Liver (tissue), 9 donors: ENCODE measurements around the gene FLNA. TPM values are rescaled to one million over a fixed set of nuclear protein-coding genes. Genes with fewer than 3 reads are reported as not detected.
"Not testable (repeated sequence)": the region's sequence is repeated elsewhere in the genome, so short reads cannot be mapped to it uniquely, and the experiment has no call there.

Experiments
- DNase-seq: peaks from one replicate; pipeline ENCODE4 v3.0.0-alpha.2; 2017; ENCODE audit warnings: low spot score
- H3K27ac ChIP-seq, 2 donors: one replicate each; pipeline ENCODE4 v1.7.0; 2013; ENCODE audit warnings: inconsistent platforms in 2 of 2, low read length in 2 of 2, control low read depth in 1 of 2, low read depth in 1 of 2, mild to moderate bottlenecking in 1 of 2
- H3K27me3 ChIP-seq, 4 donors: one replicate each; pipeline versions ENCODE4 v1.6.1 to v1.7.0; 2013; ENCODE audit warnings: low read length in 3 of 4, inconsistent platforms in 1 of 4, mild to moderate bottlenecking in 1 of 4, moderate library complexity in 1 of 4; ENCODE audit not compliant: control insufficient read depth in 4 of 4, insufficient read depth in 4 of 4
- H3K36me3 ChIP-seq, 4 donors: one replicate each; pipeline versions ENCODE4 v1.6.1 to v1.7.0; 2013; ENCODE audit warnings: low read length in 3 of 4, mild to moderate bottlenecking in 3 of 4, low read depth in 1 of 4, moderate library complexity in 1 of 4; ENCODE audit not compliant: control insufficient read depth in 4 of 4, insufficient read depth in 3 of 4
- H3K4me1 ChIP-seq, 4 donors: one replicate each; pipeline versions ENCODE4 v1.6.1 to v1.7.0; 2013; ENCODE audit warnings: low read length in 3 of 4, mild to moderate bottlenecking in 3 of 4, moderate library complexity in 1 of 4; ENCODE audit not compliant: control insufficient read depth in 4 of 4, insufficient read depth in 4 of 4
- H3K4me3 ChIP-seq, 3 donors: one replicate each; pipeline versions ENCODE4 v1.6.1 to v1.7.0; 2013; ENCODE audit warnings: low read length in 3 of 3, control low read depth in 1 of 3, low read depth in 1 of 3, mild to moderate bottlenecking in 1 of 3
- H3K9ac ChIP-seq, 2 donors: one replicate each; pipeline ENCODE4 v1.7.0; 2013; ENCODE audit warnings: low read length in 2 of 2, mild to moderate bottlenecking in 2 of 2, moderate library complexity in 2 of 2, control low read depth in 1 of 2, low read depth in 1 of 2
- H3K9me3 ChIP-seq, 4 donors: one replicate each; pipeline versions ENCODE4 v1.6.1 to v1.7.0; 2013; ENCODE audit warnings: low read length in 3 of 4; ENCODE audit not compliant: control insufficient read depth in 4 of 4
- CTCF ChIP-seq: fragments of 150-350 bp; IDR thresholded peaks from 2 replicates; pipeline ENCODE4 v1.5.1; 2017; ENCODE audit warnings: improper control_type of control experiment, low read depth, low read length; ENCODE audit not compliant: missing input control
- EGR1 ChIP-seq, 2 donors: IDR thresholded peaks; 2 replicates each; pipeline ENCODE4 v1.6.1; 2016 to 2018; ENCODE audit warnings: antibody characterized with exemption in 2 of 2, low read depth in 2 of 2
- FOXA1 ChIP-seq: IDR thresholded peaks from 2 replicates; pipeline ENCODE4 v1.6.1; 2016; ENCODE audit warnings: antibody characterized with exemption
- FOXA2 ChIP-seq: IDR thresholded peaks from 2 replicates; pipeline ENCODE4 v1.6.1; 2016; ENCODE audit warnings: antibody characterized with exemption
- GABPA ChIP-seq, 2 donors: IDR thresholded peaks in 1 of 2; conservative IDR thresholded peaks in 1 of 2; 2 replicates each; pipeline ENCODE4 v1.6.1; 2016; ENCODE audit warnings: antibody characterized with exemption in 2 of 2, mild to moderate bottlenecking in 1 of 2, moderate library complexity in 1 of 2
- HNF4A ChIP-seq, 2 donors: conservative IDR thresholded peaks; 2 replicates each; pipeline ENCODE4 v1.6.1; 2016; ENCODE audit warnings: antibody characterized with exemption in 2 of 2, mild to moderate bottlenecking in 2 of 2
- HNF4G ChIP-seq: IDR thresholded peaks from 2 replicates; pipeline ENCODE4 v1.6.1; 2016; ENCODE audit warnings: antibody characterized with exemption
- JUND ChIP-seq, 2 donors: IDR thresholded peaks; 2 replicates each; pipeline ENCODE4 v1.6.1; 2016; ENCODE audit warnings: antibody characterized with exemption in 2 of 2
- MAX ChIP-seq: IDR thresholded peaks from 2 replicates; pipeline ENCODE4 v1.6.1; 2016; ENCODE audit warnings: antibody characterized with exemption
- NR2F2 ChIP-seq: IDR thresholded peaks from 2 replicates; pipeline ENCODE4 v1.6.1; 2016; ENCODE audit warnings: antibody characterized with exemption
- RAD21 ChIP-seq, 2 donors: IDR thresholded peaks; 2 replicates each; pipeline ENCODE4 v1.6.1; 2016; ENCODE audit warnings: antibody characterized with exemption in 2 of 2, mild to moderate bottlenecking in 2 of 2
- REST ChIP-seq: IDR thresholded peaks from 2 replicates; pipeline ENCODE4 v1.6.1; 2016; ENCODE audit warnings: antibody characterized with exemption, mild to moderate bottlenecking
- RXRA ChIP-seq, 2 donors: IDR thresholded peaks; 2 replicates each; pipeline ENCODE4 v1.6.1; 2017 to 2018; ENCODE audit warnings: antibody characterized with exemption in 2 of 2, mild to moderate bottlenecking in 1 of 2
- SP1 ChIP-seq: IDR thresholded peaks from 2 replicates; pipeline ENCODE4 v1.6.1; 2018; ENCODE audit warnings: antibody characterized with exemption, mild to moderate bottlenecking
- TAF1 ChIP-seq: conservative IDR thresholded peaks from 2 replicates; pipeline ENCODE4 v1.6.1; 2016; ENCODE audit warnings: antibody characterized with exemption, mild to moderate bottlenecking
- YY1 ChIP-seq: IDR thresholded peaks from 2 replicates; pipeline ENCODE4 v1.6.1; 2016; ENCODE audit warnings: antibody characterized with exemption, mild to moderate bottlenecking
- ZBTB33 ChIP-seq: IDR thresholded peaks from 2 replicates; pipeline ENCODE4 v1.6.1; 2016; ENCODE audit warnings: antibody characterized with exemption
- WGBS: extraction: QIAGEN DNeasy Blood & Tissue Kit; methylation state at CpG from one replicate; pipeline ENCODE4 v1.1.7; 2013; 5-methylcytosine and 5-hydroxymethylcytosine counted together
- polyA plus RNA-seq, 2 donors: library from polyadenylated mRNA; stranded (reverse) in 1 of 2; unstranded in 1 of 2; fragments of 200-250 nt in 1 of 2; fragments of >200 nt in 1 of 2; fragmentation: Nextera tagmentation in 1 of 2; extraction: Ambion mirVana in 1 of 2; gene quantifications; one replicate each; pipeline versions ENCODE4 v1.2.1 to v1.2.3, GENCODE V29; 2013 to 2015
- total RNA-seq, 2 donors: library from RNA; depleted of rRNA; stranded (reverse); fragments of >200 nt; gene quantifications; one replicate each; pipeline ENCODE4 v1.2.3, GENCODE V29; 2014
- TF ChIP-seq, protein P1 (sequence below): IDR thresholded peaks from 2 replicates; pipeline ENCODE4 v1.6.1; 2016; ENCODE audit warnings: antibody characterized with exemption
- donor health status: healthy.
- donor health status: healthy.
- donor health status: healthy.
- donor health status: healthy.
- donor health status: healthy.

The FLNA gene
- total and polyA plus RNA-seq, 4 donors: 23.4 to 152 (median 118) TPM

DNA sequence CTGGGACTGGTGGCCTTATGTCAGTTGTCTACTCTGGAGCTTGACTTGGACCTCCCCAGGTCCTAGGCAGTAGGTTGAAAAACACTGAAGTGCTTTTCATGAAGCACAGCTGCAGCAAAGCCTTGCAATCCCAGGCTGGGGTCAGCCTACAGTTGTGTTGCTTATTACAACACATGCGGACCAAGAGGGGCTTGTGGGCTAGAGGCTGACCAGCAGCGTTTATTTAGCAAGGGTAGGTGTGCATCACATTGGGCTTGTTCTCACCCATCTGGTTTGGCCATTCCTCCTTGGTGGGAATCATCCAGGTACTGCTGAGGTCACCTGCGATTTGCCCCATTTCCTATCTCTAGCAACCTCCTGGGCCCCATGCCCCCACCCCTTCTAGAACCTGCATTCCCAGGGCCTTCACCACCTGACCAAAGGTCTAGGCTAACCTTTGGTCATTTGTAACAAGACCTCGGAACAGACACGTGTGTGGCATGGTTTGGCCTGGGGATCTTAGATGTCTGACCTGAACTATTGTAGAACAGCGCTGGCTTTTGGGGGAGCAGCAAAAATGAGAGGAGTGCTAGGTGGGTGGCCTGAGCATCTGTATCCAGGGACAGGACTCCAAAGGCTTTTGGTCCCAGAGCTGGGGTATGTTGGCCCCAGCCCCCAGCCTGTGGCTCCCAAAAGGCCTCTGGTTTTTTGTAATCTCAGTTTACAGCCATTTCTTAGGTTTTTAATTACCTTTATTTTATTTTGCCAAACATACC is 26.8 kb upstream of the FLNA start:
- TF ChIP-seq GABPA (IDR thresholded peaks at IDR 0.05 in 1 of 2, conservative IDR thresholded peaks at IDR 0.05 in 1 of 2) (no peak), EGR1 (IDR thresholded peaks at IDR 0.05; ENCODE audit: low read depth in 2 of 2) (no peak), SP1 (peak; percentile 13), ZBTB33 (no peak), JUND (IDR thresholded peaks at IDR 0.05) (peak in 1 of 2 donors; percentile 21), HNF4G (no peak), REST (no peak), TAF1 (no peak), RAD21 (IDR thresholded peaks at IDR 0.05) (no peak), RXRA (IDR thresholded peaks at IDR 0.05) (peak in 1 of 2 donors; percentile 64), FOXA2 (no peak), YY1 (no peak), FOXA1 (no peak), NR2F2 (no peak), CTCF (no peak), HNF4A (conservative IDR thresholded peaks at IDR 0.05) (peak; percentile 52 to 79), MAX (peak; percentile 29)
- TF ChIP-seq, protein P1, sequence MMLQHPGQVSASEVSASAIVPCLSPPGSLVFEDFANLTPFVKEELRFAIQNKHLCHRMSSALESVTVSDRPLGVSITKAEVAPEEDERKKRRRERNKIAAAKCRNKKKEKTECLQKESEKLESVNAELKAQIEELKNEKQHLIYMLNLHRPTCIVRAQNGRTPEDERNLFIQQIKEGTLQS: no peak
- 25% methylated on average over 6 of the region's 6 CpGs for WGBS
- Histone ChIP-seq H3K4me3 (no peak overlapping the region), H3K27me3 (no peaks in the 10 kb centered on the region), H3K36me3 (peaks cover 0 to 10% (median 7%) of the 10 kb centered on the region in 4 donors), H3K9ac (no peak overlapping the region), H3K9me3 (no peaks in the 10 kb centered on the region), H3K4me1 (peaks cover 1 to 36% (median 26%) of the 10 kb centered on the region in 4 donors), H3K27ac (peak overlapping the region; percentile 47 to 67)
- DNase-seq: no peak

DNA sequence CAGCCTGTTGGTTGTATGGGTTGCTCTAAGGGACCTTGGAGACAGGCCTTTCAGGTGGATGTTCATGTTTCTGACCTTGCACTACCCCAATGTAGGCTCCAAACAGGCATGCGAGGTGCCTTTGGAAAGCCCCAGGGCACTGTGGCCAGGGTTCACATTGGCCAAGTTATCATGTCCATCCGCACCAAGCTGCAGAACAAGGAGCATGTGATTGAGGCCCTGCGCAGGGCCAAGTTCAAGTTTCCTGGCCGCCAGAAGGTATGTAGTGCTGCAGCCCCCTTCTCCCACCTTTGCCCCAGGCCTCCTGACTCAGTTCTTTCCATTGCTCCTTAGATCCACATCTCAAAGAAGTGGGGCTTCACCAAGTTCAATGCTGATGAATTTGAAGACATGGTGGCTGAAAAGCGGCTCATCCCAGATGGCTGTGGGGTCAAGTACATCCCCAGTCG is 26.0 kb upstream of the FLNA start:
- Histone ChIP-seq H3K36me3 (peaks cover 0 to 10% (median 7%) of the 10 kb centered on the region in 4 donors), H3K4me1 (peaks cover 1 to 36% (median 26%) of the 10 kb centered on the region in 4 donors)
- WGBS: 68% methylated on average over 6 of the region's 6 CpGs
- H3K4me3 ChIP-seq, H3K9me3 ChIP-seq, DNase-seq, H3K27me3 ChIP-seq, H3K9ac ChIP-seq, H3K27ac ChIP-seq: not testable (repeated sequence)
